GM10266 (cell line): Measurements from ENCODE around the gene SGCD.

Experiments used
- DNase-seq: peaks from one replicate; pipeline ENCODE4 v3.0.0; 2012; ENCODE audit errors: extremely low spot score
- CTCF ChIP-seq: IDR thresholded peaks from 2 replicates; pipeline ENCODE4 v1.5.1; 2012; ENCODE audit warnings: mild to moderate bottlenecking, low read depth; ENCODE audit not compliant: control insufficient read depth, insufficient read depth; ENCODE audit errors: missing control alignments

SGCD gene

GRCh38 chr5:156378159-156378558 is 51.2 kb downstream of the SGCD start:
- no peak for TF ChIP-seq CTCF
- DNase-seq = no peak

GRCh38 chr5:156379206-156379605 is 52.2 kb downstream of the SGCD start:
- TF ChIP-seq CTCF = no peak
- no peak for DNase-seq

- TF ChIP-seq CTCF = no peak
- DNase-seq = no peak
Measured at GRCh38 chr5:156380848-156381247, 53.9 kb downstream of the SGCD start.

- no peak for TF ChIP-seq CTCF
- no peak for DNase-seq
Measured at GRCh38 chr5:156383510-156384265, 56.7 kb downstream of the SGCD start.

GRCh38 chr5:156385416-156385815 is 58.5 kb downstream of the SGCD start:
- DNase-seq = no peak
- no peak for TF ChIP-seq CTCF

GRCh38 chr5:156386976-156387375 is 60.0 kb downstream of the SGCD start:
- no peak for TF ChIP-seq CTCF
- no peak for DNase-seq

GRCh38 chr5:156387391-156387790 is 60.4 kb downstream of the SGCD start:
- no peak for DNase-seq
- TF ChIP-seq CTCF = no peak
